ENCODE data around the gene IQCE.
A peak's percentile ranks its signal among the peaks of the same experiment; 100 is the strongest.

The IQCE gene

GRCh38 chr7:2644562-2645273 lies 85.9 kb downstream of the IQCE start:
- TF ChIP-seq CSRNP3 (CRISPR knock-in tag; IDR thresholded peaks at IDR 0.05) (no peak), ISL1 (CRISPR knock-in tag; IDR thresholded peaks at IDR 0.05) (no peak), CREB5 (CRISPR knock-in tag; IDR thresholded peaks at IDR 0.05; ENCODE audit: low read depth) (no peak), GLIS3 (CRISPR knock-in tag; IDR thresholded peaks at IDR 0.05) (no peak), ESRRG (CRISPR knock-in tag; IDR thresholded peaks at IDR 0.05) (no peak), ZFP30 (CRISPR knock-in tag; IDR thresholded peaks at IDR 0.05) (no peak), SNAI2 (CRISPR knock-in tag; IDR thresholded peaks at IDR 0.05) (no peak), TOX (CRISPR knock-in tag; IDR thresholded peaks at IDR 0.05; ENCODE audit: borderline replicate concordance) (no peak), ARNTL (CRISPR knock-in tag; IDR thresholded peaks at IDR 0.05; ENCODE audit: borderline replicate concordance, low read depth) (no peak), PPARA (CRISPR knock-in tag; IDR thresholded peaks at IDR 0.05; ENCODE audit: borderline replicate concordance) (no peak), CSDC2 (CRISPR knock-in tag; IDR thresholded peaks at IDR 0.05) (no peak), TSHZ2 (CRISPR knock-in tag; IDR thresholded peaks at IDR 0.05) (no peak)
- ATAC-seq, result peak; percentile 31

- no peak for TF ChIP-seq ISL1 (CRISPR knock-in tag; IDR thresholded peaks at IDR 0.05)
- no peak for TF ChIP-seq ARNTL (CRISPR knock-in tag; IDR thresholded peaks at IDR 0.05; ENCODE audit: borderline replicate concordance, low read depth)
- no peak for TF ChIP-seq ZFP30 (CRISPR knock-in tag; IDR thresholded peaks at IDR 0.05)
- no peak for TF ChIP-seq CREB5 (CRISPR knock-in tag; IDR thresholded peaks at IDR 0.05; ENCODE audit: low read depth)
- TF ChIP-seq ZFP3 (CRISPR knock-in tag; IDR thresholded peaks at IDR 0.05), result no peak
- TF ChIP-seq POU6F1 (CRISPR knock-in tag; IDR thresholded peaks at IDR 0.05; ENCODE audit: borderline replicate concordance, low read depth), result no peak
- TF ChIP-seq TSHZ2 (CRISPR knock-in tag; IDR thresholded peaks at IDR 0.05), result peak; percentile 79; the same call in 1 of the 2 replicates
- no peak for TF ChIP-seq CSDC2 (CRISPR knock-in tag; IDR thresholded peaks at IDR 0.05)
- peak; percentile 66; the same call in 1 of the 2 replicates for TF ChIP-seq TCF4 (CRISPR knock-in tag; IDR thresholded peaks at IDR 0.05; ENCODE audit: borderline replicate concordance)
- TF ChIP-seq CSRNP3 (CRISPR knock-in tag; IDR thresholded peaks at IDR 0.05), result no peak
- peak; percentile 9; the same call in 2 of the 3 replicates for ATAC-seq
These were observed 86.6 kb downstream of the IQCE start for GRCh38 chr7:2645274-2645868.
